ENCODE data around the gene ACOX2. TPM values are rescaled to one million over a fixed set of nuclear protein-coding genes. Genes with fewer than 3 reads are reported as not detected.

ACOX2 gene
- total and polyA plus RNA-seq, 2 donors (not counting 1 experiment from before 2014, with no cell fraction given): 19.0 to 20.5 TPM

GRCh38 chr3:58484722-58485069 lies 52.3 kb downstream of the ACOX2 start:
- H3K27me3 ChIP-seq (ENCODE audit: control insufficient read depth, insufficient read depth, low read length): no peaks in the 10 kb centered on the region
- H3K9me3 ChIP-seq (ENCODE audit: control insufficient read depth, insufficient read depth, low read depth, low read length): no peaks in the 10 kb centered on the region
- peaks cover 7% of the 10 kb centered on the region for H3K4me1 ChIP-seq (ENCODE audit: control insufficient read depth, extremely low read depth, insufficient read depth, low read length)
- H4K20me1 ChIP-seq (ENCODE audit: control insufficient read depth, extremely low read depth, insufficient read depth, low read length): no peaks in the 10 kb centered on the region
- no peak for TF ChIP-seq CTCF (conservative IDR thresholded peaks at IDR 0.05 in 1 of 2, IDR thresholded peaks at IDR 0.05 in 1 of 2; ENCODE audit: low read depth in 1 of 2, low read length in 2 of 2)
- no peak for TF ChIP-seq EZH2 (IDR thresholded peaks at IDR 0.05; ENCODE audit: low read length, missing control alignments)
- H3K27ac ChIP-seq (ENCODE audit: insufficient read depth, low read length): no peak overlapping the region
- H3K9ac ChIP-seq (ENCODE audit: insufficient read depth, low read length): no peak overlapping the region
- DNase-seq (ENCODE audit: low read depth in 2 of 2): no peak
- no peak overlapping the region for H3K4me2 ChIP-seq (ENCODE audit: extremely low read depth, insufficient read depth, low read length)
- H2AFZ ChIP-seq (ENCODE audit: low read length): peak overlapping the region; percentile 4
- H3K79me2 ChIP-seq (ENCODE audit: control insufficient read depth, insufficient read depth, low read length): no peaks in the 10 kb centered on the region
- H3K4me3 ChIP-seq (replicated peaks in 1 of 4; ENCODE audit: control extremely low read depth in 1 of 4, insufficient read depth in 1 of 4, low read depth in 3 of 4, low read length in 4 of 4): no peak overlapping the region
- H3K36me3 ChIP-seq (ENCODE audit: control insufficient read depth, insufficient read depth, low read length): no peaks in the 10 kb centered on the region

- TF ChIP-seq EZH2 (IDR thresholded peaks at IDR 0.05; ENCODE audit: low read length, missing control alignments) (no peak), CTCF (conservative IDR thresholded peaks at IDR 0.05 in 1 of 2, IDR thresholded peaks at IDR 0.05 in 1 of 2; ENCODE audit: low read depth in 1 of 2, low read length in 2 of 2) (no peak)
- H3K27me3 ChIP-seq (ENCODE audit: control insufficient read depth, insufficient read depth, low read length): peaks cover under 1% of the 10 kb centered on the region
- H3K79me2 ChIP-seq (ENCODE audit: control insufficient read depth, insufficient read depth, low read length): no peaks in the 10 kb centered on the region
- H3K4me3 ChIP-seq (replicated peaks in 1 of 4; ENCODE audit: control extremely low read depth in 1 of 4, insufficient read depth in 1 of 4, low read depth in 3 of 4, low read length in 4 of 4): no peak overlapping the region
- H3K36me3 ChIP-seq (ENCODE audit: control insufficient read depth, insufficient read depth, low read length): no peaks in the 10 kb centered on the region
- no peak overlapping the region for H3K9ac ChIP-seq (ENCODE audit: insufficient read depth, low read length)
- peak overlapping the region; percentile 4 for H2AFZ ChIP-seq (ENCODE audit: low read length)
- no peak overlapping the region for H3K27ac ChIP-seq (ENCODE audit: insufficient read depth, low read length)
- peaks cover 7% of the 10 kb centered on the region for H3K4me1 ChIP-seq (ENCODE audit: control insufficient read depth, extremely low read depth, insufficient read depth, low read length)
- no peaks in the 10 kb centered on the region for H4K20me1 ChIP-seq (ENCODE audit: control insufficient read depth, extremely low read depth, insufficient read depth, low read length)
- H3K9me3 ChIP-seq (ENCODE audit: control insufficient read depth, insufficient read depth, low read depth, low read length): no peaks in the 10 kb centered on the region
- no peak for DNase-seq (ENCODE audit: low read depth in 2 of 2)
- no peak overlapping the region for H3K4me2 ChIP-seq (ENCODE audit: extremely low read depth, insufficient read depth, low read length)
Measured at GRCh38 chr3:58484045-58484721, 52.8 kb downstream of the ACOX2 start.

- H3K9ac ChIP-seq (ENCODE audit: insufficient read depth, low read length): no peak overlapping the region
- no peak overlapping the region for H2AFZ ChIP-seq (ENCODE audit: low read length)
- no peak for DNase-seq (ENCODE audit: low read depth in 2 of 2)
- no peaks in the 10 kb centered on the region for H3K79me2 ChIP-seq (ENCODE audit: control insufficient read depth, insufficient read depth, low read length)
- H3K27ac ChIP-seq (ENCODE audit: insufficient read depth, low read length): no peak overlapping the region
- H3K4me3 ChIP-seq (replicated peaks in 1 of 4; ENCODE audit: control extremely low read depth in 1 of 4, insufficient read depth in 1 of 4, low read depth in 3 of 4, low read length in 4 of 4): no peak overlapping the region
- peaks cover 7% of the 10 kb centered on the region for H3K4me1 ChIP-seq (ENCODE audit: control insufficient read depth, extremely low read depth, insufficient read depth, low read length)
- no peaks in the 10 kb centered on the region for H3K9me3 ChIP-seq (ENCODE audit: control insufficient read depth, insufficient read depth, low read depth, low read length)
- peaks cover 3% of the 10 kb centered on the region for H3K27me3 ChIP-seq (ENCODE audit: control insufficient read depth, insufficient read depth, low read length)
- TF ChIP-seq CTCF (conservative IDR thresholded peaks at IDR 0.05 in 1 of 2, IDR thresholded peaks at IDR 0.05 in 1 of 2; ENCODE audit: low read depth in 1 of 2, low read length in 2 of 2): no peak
- no peak for TF ChIP-seq EZH2 (IDR thresholded peaks at IDR 0.05; ENCODE audit: low read length, missing control alignments)
- H3K36me3 ChIP-seq (ENCODE audit: control insufficient read depth, insufficient read depth, low read length): no peaks in the 10 kb centered on the region
- no peaks in the 10 kb centered on the region for H4K20me1 ChIP-seq (ENCODE audit: control insufficient read depth, extremely low read depth, insufficient read depth, low read length)
- no peak overlapping the region for H3K4me2 ChIP-seq (ENCODE audit: extremely low read depth, insufficient read depth, low read length)
Measured at GRCh38 chr3:58482917-58483636, 53.9 kb downstream of the ACOX2 start.
